ENCODE data around the gene ZBED4.
A peak's percentile ranks its signal among the peaks of the same experiment; 100 is the strongest.

The ZBED4 gene

DNA sequence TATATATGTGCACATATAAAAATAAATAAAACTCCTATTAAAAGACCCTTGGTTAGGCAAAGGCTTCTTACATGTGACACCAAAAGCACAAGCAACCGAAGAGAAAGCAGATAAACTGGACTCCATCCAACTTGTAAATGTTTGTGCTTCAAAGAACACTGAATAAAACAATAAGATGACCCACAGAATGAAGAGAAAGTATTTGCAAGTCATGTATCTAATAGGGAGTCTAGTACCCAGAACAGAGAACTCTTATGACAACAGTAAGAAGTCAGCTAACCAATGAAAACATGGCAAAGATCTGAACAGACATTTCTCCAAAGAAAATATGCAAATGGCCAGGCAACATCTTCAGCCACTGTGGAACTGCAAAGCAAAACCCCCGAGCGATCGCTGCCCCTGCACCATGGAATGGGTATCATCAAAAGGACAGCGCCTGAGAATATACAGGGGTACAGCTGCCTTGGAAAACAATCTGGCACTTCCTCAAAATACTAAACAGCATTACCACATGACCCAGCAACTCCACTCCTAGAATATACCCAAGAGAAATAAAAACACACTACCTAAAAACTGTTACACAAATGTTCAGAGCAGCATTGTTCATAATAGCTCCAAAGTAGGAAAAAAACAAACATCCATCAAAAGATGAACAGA, 43.2 kb upstream of the ZBED4 start:
- H2BK120ac ChIP-seq (ENCODE audit: low read depth, low read length), result no peak overlapping the region
- no peaks in the 10 kb centered on the region for H3K4me1 ChIP-seq (ENCODE audit: control insufficient read depth in 2 of 2, insufficient read depth in 1 of 2, low read depth in 1 of 2, low read length in 2 of 2)
- H3K36me3 ChIP-seq (replicated peaks in 1 of 2; ENCODE audit: control insufficient read depth in 2 of 2, insufficient read depth in 2 of 2, low read length in 2 of 2), result peaks cover 16 to 84% of the 10 kb centered on the region in 2 donors
- WGBS, 2 donors (ENCODE audit: extremely low coverage in 2 of 2, insufficient read length in 2 of 2, insufficient replicate concordance in 1 of 2), result no CpG with 5 or more reads among the region's 5 CpGs
- H3K4ac ChIP-seq (ENCODE audit: low read length), result no peak overlapping the region
- H2BK15ac ChIP-seq (ENCODE audit: low read length), result no peak overlapping the region
- H3K79me1 ChIP-seq (ENCODE audit: low read depth, low read length), result peaks cover 11% of the 10 kb centered on the region
- no peak overlapping the region for H2AFZ ChIP-seq (ENCODE audit: low read length)
- H3K4me2 ChIP-seq (ENCODE audit: insufficient read depth, low read length, poor library complexity, severe bottlenecking), result no peak overlapping the region
- no peak overlapping the region for H4K91ac ChIP-seq (ENCODE audit: low read depth, low read length, poor library complexity)
- H3K27me3 ChIP-seq (ENCODE audit: control insufficient read depth in 3 of 3, insufficient read depth in 3 of 3, low read depth in 1 of 3, low read length in 3 of 3), result no peaks in the 10 kb centered on the region
- no peak overlapping the region for H2BK12ac ChIP-seq (ENCODE audit: low read length)
- H3K9me3 ChIP-seq (replicated peaks in 1 of 2; ENCODE audit: control insufficient read depth in 2 of 2, insufficient read depth in 1 of 2, low read depth in 1 of 2, low read length in 2 of 2), result peaks cover 0 to 16% of the 10 kb centered on the region in 2 donors
- H4K8ac ChIP-seq (ENCODE audit: low read depth, low read length), result no peak overlapping the region
- H3K9ac ChIP-seq (ENCODE audit: low read depth, low read length, poor library complexity), result no peak overlapping the region
- DNase-seq (ENCODE audit: low spot score), result no peak
- no peak overlapping the region for H3K27ac ChIP-seq (replicated peaks; ENCODE audit: low read length)
- H2BK5ac ChIP-seq (ENCODE audit: low read length), result no peak overlapping the region
- H3K23ac ChIP-seq (ENCODE audit: low read depth, low read length, poor library complexity), result no peak overlapping the region
- no peak overlapping the region for H3K18ac ChIP-seq (ENCODE audit: low read length)
- no peak overlapping the region for H2AK5ac ChIP-seq (ENCODE audit: low read depth, low read length)
- H3K4me3 ChIP-seq (ENCODE audit: low read length in 2 of 2), result no peak overlapping the region
- H3K14ac ChIP-seq (ENCODE audit: low read length), result no peak overlapping the region

DNA sequence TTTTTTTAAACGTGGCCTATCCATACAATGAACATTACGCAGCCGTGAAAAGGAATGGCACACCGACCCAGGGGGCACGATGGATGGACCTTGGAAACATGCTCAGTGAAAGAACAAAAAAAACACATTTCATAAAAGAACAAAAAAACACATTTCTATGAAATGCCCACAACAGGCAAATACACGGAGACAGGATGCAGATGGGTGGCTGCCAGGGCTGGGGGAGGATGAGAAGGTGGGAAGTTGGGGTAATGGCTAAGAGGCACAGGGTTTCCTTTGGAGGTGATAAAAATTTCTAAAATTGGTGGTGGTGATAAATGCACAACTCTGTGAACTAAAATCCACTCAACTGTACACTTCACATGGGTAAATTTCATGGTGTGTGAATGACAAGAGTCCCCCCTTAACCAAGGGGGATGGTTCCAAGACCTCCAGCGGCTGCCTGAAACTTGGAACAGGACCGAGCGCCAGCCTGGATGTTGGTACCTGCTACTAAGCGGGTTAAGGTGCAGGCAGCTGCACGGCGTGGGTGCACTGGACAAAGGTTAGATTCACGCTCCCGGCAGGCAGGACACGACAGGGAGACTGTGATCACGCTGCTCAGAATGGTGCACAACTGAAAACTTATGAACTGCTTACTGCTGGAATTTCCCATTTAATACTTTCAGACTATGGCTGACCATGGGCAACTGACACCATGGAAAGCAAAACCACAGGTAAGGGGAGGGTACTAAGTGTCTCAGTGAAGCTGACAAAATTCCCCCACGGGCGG, 42.4 kb upstream of the ZBED4 start:
- WGBS, 2 donors (ENCODE audit: extremely low coverage in 2 of 2, insufficient read length in 2 of 2, insufficient replicate concordance in 1 of 2), result no CpG with 5 or more reads among the region's 18 CpGs

DNA sequence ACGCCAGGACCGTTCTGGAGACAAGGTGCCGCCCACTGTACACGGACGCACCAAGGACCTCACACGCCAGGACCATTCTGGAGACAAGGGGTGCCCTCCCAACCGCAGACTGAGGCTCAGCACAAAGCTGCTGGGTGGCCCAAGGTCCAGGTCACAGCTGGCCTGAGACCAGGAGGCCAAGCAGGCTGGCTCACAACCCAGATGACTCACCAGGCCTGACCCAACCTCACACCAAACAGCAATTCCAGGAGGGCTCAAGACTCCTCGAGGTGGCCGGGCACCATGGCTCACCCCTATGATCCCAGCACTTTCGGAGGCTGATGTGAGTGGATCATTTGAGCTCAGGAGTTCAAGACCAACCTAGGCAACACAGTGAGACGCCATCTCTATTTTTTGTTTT, 40.8 kb upstream of the ZBED4 start:
- no peak for DNase-seq (ENCODE audit: low spot score)

More for the DNA sequence above, 42.4 kb upstream of the ZBED4 start:
- no peak overlapping the region for H3K27ac ChIP-seq (replicated peaks; ENCODE audit: low read length)
- H3K79me1 ChIP-seq (ENCODE audit: low read depth, low read length), result peaks cover 15% of the 10 kb centered on the region
- H3K4me1 ChIP-seq (ENCODE audit: control insufficient read depth in 2 of 2, insufficient read depth in 1 of 2, low read depth in 1 of 2, low read length in 2 of 2), result no peaks in the 10 kb centered on the region
- H4K91ac ChIP-seq (ENCODE audit: low read depth, low read length, poor library complexity), result no peak overlapping the region
- H3K9me3 ChIP-seq (replicated peaks in 1 of 2; ENCODE audit: control insufficient read depth in 2 of 2, insufficient read depth in 1 of 2, low read depth in 1 of 2, low read length in 2 of 2), result peaks cover 0 to 16% of the 10 kb centered on the region in 2 donors
- no peak overlapping the region for H3K4me2 ChIP-seq (ENCODE audit: insufficient read depth, low read length, poor library complexity, severe bottlenecking)
- H2BK5ac ChIP-seq (ENCODE audit: low read length), result no peak overlapping the region
- H4K8ac ChIP-seq (ENCODE audit: low read depth, low read length), result no peak overlapping the region
- no peak overlapping the region for H3K4ac ChIP-seq (ENCODE audit: low read length)
- no peak overlapping the region for H3K9ac ChIP-seq (ENCODE audit: low read depth, low read length, poor library complexity)
- H2AK5ac ChIP-seq (ENCODE audit: low read depth, low read length), result no peak overlapping the region
- no peak overlapping the region for H3K4me3 ChIP-seq (ENCODE audit: low read length in 2 of 2)
- no peak overlapping the region for H2BK15ac ChIP-seq (ENCODE audit: low read length)
- H3K14ac ChIP-seq (ENCODE audit: low read length), result no peak overlapping the region
- no peak overlapping the region for H2AFZ ChIP-seq (ENCODE audit: low read length)
- H3K23ac ChIP-seq (ENCODE audit: low read depth, low read length, poor library complexity), result no peak overlapping the region
- H2BK12ac ChIP-seq (ENCODE audit: low read length), result no peak overlapping the region
- no peaks in the 10 kb centered on the region for H3K27me3 ChIP-seq (ENCODE audit: control insufficient read depth in 3 of 3, insufficient read depth in 3 of 3, low read depth in 1 of 3, low read length in 3 of 3)
- no peak for DNase-seq (ENCODE audit: low spot score)
- H3K18ac ChIP-seq (ENCODE audit: low read length), result no peak overlapping the region
- H3K36me3 ChIP-seq (replicated peaks in 1 of 2; ENCODE audit: control insufficient read depth in 2 of 2, insufficient read depth in 2 of 2, low read length in 2 of 2), result peaks cover 20 to 86% of the 10 kb centered on the region in 2 donors
- H2BK120ac ChIP-seq (ENCODE audit: low read depth, low read length), result no peak overlapping the region

DNA sequence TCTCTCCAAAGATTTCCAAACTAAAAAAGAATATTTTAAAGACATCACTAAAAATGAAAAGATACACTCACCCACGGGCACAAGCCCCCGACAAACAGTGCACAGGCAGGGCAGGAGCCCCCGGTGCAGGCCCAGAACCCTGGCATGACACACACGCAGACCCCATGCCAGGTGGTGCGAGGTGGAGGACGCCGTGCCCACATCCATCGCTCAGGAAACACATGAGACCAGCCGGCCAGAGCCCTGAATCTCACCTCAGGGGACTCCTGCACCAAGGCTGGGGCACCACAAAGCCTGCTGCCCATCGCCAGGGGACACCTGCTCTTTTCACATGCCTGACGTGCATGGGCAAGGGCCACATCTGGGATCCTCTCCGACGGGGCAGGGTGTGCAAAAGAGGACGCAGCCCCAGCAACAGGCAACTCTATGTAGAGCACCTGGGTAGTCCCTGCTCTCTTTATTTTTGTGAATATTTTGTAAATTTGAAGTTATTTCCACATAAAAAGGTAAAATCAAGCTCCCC, 39.4 kb upstream of the ZBED4 start:
- peaks cover 27 to 91% of the 10 kb centered on the region in 2 donors for H3K36me3 ChIP-seq (replicated peaks in 1 of 2; ENCODE audit: control insufficient read depth in 2 of 2, insufficient read depth in 2 of 2, low read length in 2 of 2)

More for the DNA sequence above, 40.8 kb upstream of the ZBED4 start:
- Histone ChIP-seq H3K9me3 (replicated peaks in 1 of 2; ENCODE audit: control insufficient read depth in 2 of 2, insufficient read depth in 1 of 2, low read depth in 1 of 2, low read length in 2 of 2) (peaks cover 0 to 11% of the 10 kb centered on the region in 2 donors), H3K79me1 (ENCODE audit: low read depth, low read length) (peaks cover 22% of the 10 kb centered on the region), H3K9ac (ENCODE audit: low read depth, low read length, poor library complexity) (no peak overlapping the region), H3K14ac (ENCODE audit: low read length) (peak overlapping the region; percentile 91), H3K4ac (ENCODE audit: low read length) (no peak overlapping the region), H2BK15ac (ENCODE audit: low read length) (no peak overlapping the region), H3K18ac (ENCODE audit: low read length) (peak overlapping the region; percentile 39), H3K4me2 (ENCODE audit: insufficient read depth, low read length, poor library complexity, severe bottlenecking) (no peak overlapping the region), H3K4me3 (ENCODE audit: low read length in 2 of 2) (no peak overlapping the region), H3K27ac (replicated peaks; ENCODE audit: low read length) (no peak overlapping the region), H2AK5ac (ENCODE audit: low read depth, low read length) (no peak overlapping the region), H4K8ac (ENCODE audit: low read depth, low read length) (no peak overlapping the region), H3K27me3 (ENCODE audit: control insufficient read depth in 3 of 3, insufficient read depth in 3 of 3, low read depth in 1 of 3, low read length in 3 of 3) (no peaks in the 10 kb centered on the region), H4K91ac (ENCODE audit: low read depth, low read length, poor library complexity) (no peak overlapping the region), H3K23ac (ENCODE audit: low read depth, low read length, poor library complexity) (peak overlapping the region; percentile 94), H3K36me3 (replicated peaks in 1 of 2; ENCODE audit: control insufficient read depth in 2 of 2, insufficient read depth in 2 of 2, low read length in 2 of 2) (peaks cover 27 to 89% of the 10 kb centered on the region in 2 donors), H2BK5ac (ENCODE audit: low read length) (no peak overlapping the region), H2BK12ac (ENCODE audit: low read length) (no peak overlapping the region), H2AFZ (ENCODE audit: low read length) (no peak overlapping the region), H3K4me1 (ENCODE audit: control insufficient read depth in 2 of 2, insufficient read depth in 1 of 2, low read depth in 1 of 2, low read length in 2 of 2) (no peaks in the 10 kb centered on the region), H2BK120ac (ENCODE audit: low read depth, low read length) (no peak overlapping the region)
- no CpG with 5 or more reads among the region's 11 CpGs for WGBS, 2 donors (ENCODE audit: extremely low coverage in 2 of 2, insufficient read length in 2 of 2, insufficient replicate concordance in 1 of 2)

More for the DNA sequence above, 39.4 kb upstream of the ZBED4 start:
- no peak for DNase-seq (ENCODE audit: low spot score)
- Histone ChIP-seq H2AFZ (ENCODE audit: low read length) (no peak overlapping the region), H2BK120ac (ENCODE audit: low read depth, low read length) (no peak overlapping the region), H3K27ac (replicated peaks; ENCODE audit: low read length) (no peak overlapping the region), H3K4ac (ENCODE audit: low read length) (no peak overlapping the region), H3K27me3 (ENCODE audit: control insufficient read depth in 3 of 3, insufficient read depth in 3 of 3, low read depth in 1 of 3, low read length in 3 of 3) (no peaks in the 10 kb centered on the region), H3K9ac (ENCODE audit: low read depth, low read length, poor library complexity) (no peak overlapping the region), H2BK12ac (ENCODE audit: low read length) (no peak overlapping the region), H3K9me3 (replicated peaks in 1 of 2; ENCODE audit: control insufficient read depth in 2 of 2, insufficient read depth in 1 of 2, low read depth in 1 of 2, low read length in 2 of 2) (peaks cover 0 to 2% of the 10 kb centered on the region in 2 donors), H4K8ac (ENCODE audit: low read depth, low read length) (no peak overlapping the region), H3K18ac (ENCODE audit: low read length) (no peak overlapping the region), H3K4me3 (ENCODE audit: low read length in 2 of 2) (peak overlapping the region in 1 of 2 donors; percentile 57), H2AK5ac (ENCODE audit: low read depth, low read length) (no peak overlapping the region), H3K4me1 (ENCODE audit: control insufficient read depth in 2 of 2, insufficient read depth in 1 of 2, low read depth in 1 of 2, low read length in 2 of 2) (no peaks in the 10 kb centered on the region), H3K14ac (ENCODE audit: low read length) (no peak overlapping the region), H3K23ac (ENCODE audit: low read depth, low read length, poor library complexity) (no peak overlapping the region), H2BK15ac (ENCODE audit: low read length) (no peak overlapping the region), H3K79me1 (ENCODE audit: low read depth, low read length) (peaks cover 22% of the 10 kb centered on the region), H4K91ac (ENCODE audit: low read depth, low read length, poor library complexity) (no peak overlapping the region), H2BK5ac (ENCODE audit: low read length) (no peak overlapping the region), H3K4me2 (ENCODE audit: insufficient read depth, low read length, poor library complexity, severe bottlenecking) (no peak overlapping the region)
- WGBS, 2 donors (ENCODE audit: extremely low coverage in 2 of 2, insufficient read length in 2 of 2, insufficient replicate concordance in 1 of 2), result no CpG with 5 or more reads among the region's 14 CpGs

All from neuronal stem cell (in vitro differentiated cells).